ENCODE data around the gene VTI1B. TPM values are rescaled to one million over a fixed set of nuclear protein-coding genes. Genes with fewer than 3 reads are reported as not detected.

Gene VTI1B
- total and polyA plus RNA-seq, 4 donors = 43.9 to 105 (median 67.5) TPM

DNA sequence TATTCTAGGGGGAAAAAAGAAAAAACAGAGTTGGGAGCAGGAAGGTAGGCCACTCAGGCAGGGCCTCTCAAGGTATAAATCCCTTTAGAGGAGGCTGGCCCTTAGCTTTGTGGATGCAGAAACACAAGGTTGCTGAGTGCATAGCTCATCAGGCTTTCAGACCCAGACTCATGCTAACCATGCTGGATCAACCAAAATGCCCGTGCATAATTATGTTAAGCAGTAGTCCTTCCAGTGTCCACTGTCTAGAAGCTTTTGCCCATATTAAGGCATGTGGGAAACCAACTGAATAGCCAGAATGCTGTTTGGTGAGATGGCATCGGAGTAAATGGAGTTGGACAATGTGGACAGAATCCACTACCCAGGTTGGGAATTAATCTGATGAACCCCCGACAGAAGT, 35.8 kb downstream of the VTI1B start:
- DNase-seq (no peak), ATAC-seq (ENCODE audit: insufficient read depth, low FRiP score) (no peak)
- Histone ChIP-seq H3K4me1 (ENCODE audit: control insufficient read depth in 5 of 5, insufficient read depth in 5 of 5, low read length in 5 of 5) (no peaks in the 10 kb centered on the region), H3K36me3 (ENCODE audit: control insufficient read depth in 4 of 4, insufficient read depth in 4 of 4, low read length in 4 of 4) (no peaks in the 10 kb centered on the region), H3K27ac (ENCODE audit: low read depth in 1 of 2, low read length in 1 of 2) (no peak overlapping the region), H3K27me3 (ENCODE audit: control insufficient read depth in 3 of 3, insufficient read depth in 3 of 3, low read length in 2 of 3) (no peaks in the 10 kb centered on the region), H3K4me3 (no peak overlapping the region), H3K9me3 (ENCODE audit: control insufficient read depth in 4 of 4, insufficient read depth in 3 of 4, low read length in 3 of 4) (no peaks in the 10 kb centered on the region), H3K9ac (ENCODE audit: insufficient read depth in 1 of 2, low read length in 2 of 2) (no peak overlapping the region)
- WGBS, 2 donors = 93 to 96% methylated on average over 3 of the region's 3 CpGs
- TF ChIP-seq, protein P1, sequence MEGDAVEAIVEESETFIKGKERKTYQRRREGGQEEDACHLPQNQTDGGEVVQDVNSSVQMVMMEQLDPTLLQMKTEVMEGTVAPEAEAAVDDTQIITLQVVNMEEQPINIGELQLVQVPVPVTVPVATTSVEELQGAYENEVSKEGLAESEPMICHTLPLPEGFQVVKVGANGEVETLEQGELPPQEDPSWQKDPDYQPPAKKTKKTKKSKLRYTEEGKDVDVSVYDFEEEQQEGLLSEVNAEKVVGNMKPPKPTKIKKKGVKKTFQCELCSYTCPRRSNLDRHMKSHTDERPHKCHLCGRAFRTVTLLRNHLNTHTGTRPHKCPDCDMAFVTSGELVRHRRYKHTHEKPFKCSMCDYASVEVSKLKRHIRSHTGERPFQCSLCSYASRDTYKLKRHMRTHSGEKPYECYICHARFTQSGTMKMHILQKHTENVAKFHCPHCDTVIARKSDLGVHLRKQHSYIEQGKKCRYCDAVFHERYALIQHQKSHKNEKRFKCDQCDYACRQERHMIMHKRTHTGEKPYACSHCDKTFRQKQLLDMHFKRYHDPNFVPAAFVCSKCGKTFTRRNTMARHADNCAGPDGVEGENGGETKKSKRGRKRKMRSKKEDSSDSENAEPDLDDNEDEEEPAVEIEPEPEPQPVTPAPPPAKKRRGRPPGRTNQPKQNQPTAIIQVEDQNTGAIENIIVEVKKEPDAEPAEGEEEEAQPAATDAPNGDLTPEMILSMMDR (IDR thresholded peaks at IDR 0.05; ENCODE audit: control extremely low read depth, extremely low read depth) = no peak

GRCh38 chr14:67636361-67636919, 38.0 kb downstream of the VTI1B start:
- Histone ChIP-seq H3K4me1 (ENCODE audit: control insufficient read depth in 5 of 5, insufficient read depth in 5 of 5, low read length in 5 of 5) (no peaks in the 10 kb centered on the region), H3K27me3 (ENCODE audit: control insufficient read depth in 3 of 3, insufficient read depth in 3 of 3, low read length in 2 of 3) (no peaks in the 10 kb centered on the region), H3K4me3 (no peak overlapping the region), H3K36me3 (ENCODE audit: control insufficient read depth in 4 of 4, insufficient read depth in 4 of 4, low read length in 4 of 4) (no peaks in the 10 kb centered on the region), H3K27ac (ENCODE audit: low read depth in 1 of 2, low read length in 1 of 2) (no peak overlapping the region), H3K9ac (ENCODE audit: insufficient read depth in 1 of 2, low read length in 2 of 2) (no peak overlapping the region), H3K9me3 (ENCODE audit: control insufficient read depth in 4 of 4, insufficient read depth in 3 of 4, low read length in 3 of 4) (no peaks in the 10 kb centered on the region)
- ATAC-seq (ENCODE audit: insufficient read depth, low FRiP score) (no peak), DNase-seq (no peak)
- TF ChIP-seq, protein P1 (IDR thresholded peaks at IDR 0.05; ENCODE audit: control extremely low read depth, extremely low read depth) = no peak
- WGBS, 2 donors = 82 to 85% methylated on average over 3 of the region's 3 CpGs

DNA sequence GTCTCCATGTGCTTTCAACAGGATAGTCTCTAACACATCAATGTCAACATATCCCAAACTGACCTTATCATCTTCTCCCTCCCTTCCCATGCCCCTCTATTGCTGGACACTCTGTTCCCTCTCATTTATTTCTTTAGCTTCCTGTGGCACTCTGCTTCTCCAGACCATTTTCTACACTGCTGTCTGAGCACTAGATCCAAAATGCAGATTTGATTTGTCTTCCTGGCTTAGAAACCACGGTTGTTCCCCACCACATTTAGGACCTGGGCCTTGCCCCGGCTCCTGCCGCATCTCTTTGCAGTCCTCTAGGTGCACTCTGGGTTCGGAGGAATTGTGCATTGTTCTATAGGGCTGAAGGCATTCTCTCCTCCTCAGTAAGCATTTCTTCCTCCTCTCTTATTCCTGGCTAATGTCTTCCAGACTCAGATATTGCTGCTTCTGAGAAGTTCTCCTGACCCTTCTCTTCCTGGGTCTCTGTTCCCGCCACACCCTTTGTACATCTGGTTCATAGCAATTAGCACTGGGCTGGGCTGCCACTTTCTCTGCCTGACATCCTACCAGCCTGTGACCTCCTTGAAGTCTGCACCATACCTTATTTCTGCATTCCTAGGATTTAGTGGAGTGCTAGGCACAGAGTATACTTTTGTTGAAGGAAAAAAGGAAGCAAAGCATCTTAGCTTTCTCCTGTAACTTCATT, 40.8 kb downstream of the VTI1B start:
- Histone ChIP-seq H3K27ac (ENCODE audit: low read depth in 1 of 2, low read length in 1 of 2) (no peak overlapping the region), H3K4me3 (no peak overlapping the region), H3K36me3 (ENCODE audit: control insufficient read depth in 4 of 4, insufficient read depth in 4 of 4, low read length in 4 of 4) (no peaks in the 10 kb centered on the region), H3K9me3 (ENCODE audit: control insufficient read depth in 4 of 4, insufficient read depth in 3 of 4, low read length in 3 of 4) (no peaks in the 10 kb centered on the region), H3K9ac (ENCODE audit: insufficient read depth in 1 of 2, low read length in 2 of 2) (no peak overlapping the region), H3K27me3 (ENCODE audit: control insufficient read depth in 3 of 3, insufficient read depth in 3 of 3, low read length in 2 of 3) (no peaks in the 10 kb centered on the region), H3K4me1 (ENCODE audit: control insufficient read depth in 5 of 5, insufficient read depth in 5 of 5, low read length in 5 of 5) (peaks cover 0 to 2% (median 0%) of the 10 kb centered on the region in 5 donors)
- WGBS, 2 donors = 93 to 94% methylated on average over 5 of the region's 5 CpGs
- DNase-seq (no peak), ATAC-seq (ENCODE audit: insufficient read depth, low FRiP score) (no peak)
- TF ChIP-seq, protein P1 (IDR thresholded peaks at IDR 0.05; ENCODE audit: control extremely low read depth, extremely low read depth) = no peak
